Endothelial cell of coronary artery (primary cell): ENCODE measurements around the gene IL1F10. TPM values are rescaled to one million over a fixed set of nuclear protein-coding genes. Genes with fewer than 3 reads are reported as not detected.

Source experiments
- total RNA-seq: library from RNA; depleted of rRNA; stranded (reverse); fragments of >200 nt; gene quantifications from 2 replicates; pipeline ENCODE4 v1.2.3, GENCODE V29; 2014

IL1F10 gene
- total RNA-seq, result not detected in 2 replicates

GRCh38 chr2:113067681-113068080, at the start of gene IL1F10:
IL1F10 (plus strand) TSS chr2:113067970; CDS start chr2:113072739, 4,769 bp downstream.

GRCh38 chr2:113052396-113052917, 15.3 kb upstream of the IL1F10 start, which contains the start of gene IL36B:
IL36B (minus strand) TSS chr2:113052867.

DNA sequence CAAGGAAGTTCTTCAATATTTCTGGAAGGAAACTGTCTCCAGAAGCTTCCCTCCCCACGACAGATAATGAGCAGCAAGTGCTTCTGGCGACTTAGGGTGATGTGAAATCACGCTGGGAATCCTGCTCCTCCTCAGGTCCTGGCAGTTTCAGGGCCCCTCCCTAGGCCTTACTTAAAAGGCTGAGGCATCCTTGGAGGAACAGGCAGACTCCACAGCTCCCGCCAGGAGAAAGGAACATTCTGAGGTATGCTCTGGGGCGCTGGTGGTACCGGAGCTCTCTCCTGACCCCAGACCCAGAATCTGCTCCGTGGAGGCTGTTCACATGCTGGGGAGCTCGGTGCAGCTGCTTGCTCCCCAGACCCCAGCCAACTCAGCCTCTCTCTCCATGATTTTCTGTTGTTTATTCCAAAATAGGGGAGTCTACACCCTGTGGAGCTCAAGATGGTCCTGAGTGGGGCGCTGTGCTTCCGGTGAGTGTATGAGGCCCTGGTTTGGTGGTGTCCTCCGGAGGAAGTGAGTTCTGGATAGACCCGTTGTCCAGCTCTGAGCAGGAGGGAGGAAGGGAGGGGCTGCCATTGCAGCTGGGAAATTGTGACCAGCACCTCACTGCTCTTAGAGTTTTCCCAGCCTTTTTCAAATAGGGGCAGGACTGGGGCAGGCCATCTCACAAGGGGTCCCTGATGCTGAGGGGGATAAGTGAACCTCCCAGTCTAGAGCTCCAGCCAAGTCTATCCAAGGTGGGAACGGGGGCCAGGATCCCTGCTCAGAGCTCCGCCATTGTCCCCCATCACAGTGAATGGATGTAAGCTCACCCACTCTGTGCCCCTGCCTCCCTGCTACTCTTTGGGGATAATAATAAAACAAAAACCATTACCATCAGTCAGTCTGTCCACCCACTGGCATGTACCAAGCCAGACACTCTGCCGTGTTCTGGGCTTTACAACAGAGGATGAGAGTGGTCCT, 8.5 kb upstream of the IL1F10 start, which contains the start of gene IL36RN:
IL36RN (plus strand) TSS at position 201 of the 963 bp plus-strand sequence; CDS start at position 442, 241 bp downstream.

Other genes with a start within 250 kb of the IL1F10 start
- gene IL1B, start 231.2 kb upstream of the IL1F10 start, total RNA-seq, result 8.2 TPM in 1 of 2 replicates, not detected in the other
- gene IL37, start 156.8 kb upstream of the IL1F10 start, total RNA-seq, result not detected in 2 replicates
- not detected in 2 replicates for gene IL36G, start 90.0 kb upstream of the IL1F10 start, total RNA-seq
- 0.09 TPM in 1 of 2 replicates, not detected in the other for gene IL36A, start 62.5 kb upstream of the IL1F10 start, total RNA-seq
- not detected in 2 replicates for gene IL36B, start 15.1 kb upstream of the IL1F10 start, total RNA-seq
- not detected in 2 replicates for gene IL36RN, start 8.8 kb upstream of the IL1F10 start, total RNA-seq
- not detected in 2 replicates for gene IL1RN, start 59.6 kb downstream of the IL1F10 start, total RNA-seq
- 0.18 and 0.66 TPM in 2 replicates for gene PSD4, start 106.0 kb downstream of the IL1F10 start, total RNA-seq
- gene PAX8, start 211.0 kb downstream of the IL1F10 start, total RNA-seq, result 0.28 TPM in 1 of 2 replicates, not detected in the other